Measurements from ENCODE around the gene DCBLD2.

DNA sequence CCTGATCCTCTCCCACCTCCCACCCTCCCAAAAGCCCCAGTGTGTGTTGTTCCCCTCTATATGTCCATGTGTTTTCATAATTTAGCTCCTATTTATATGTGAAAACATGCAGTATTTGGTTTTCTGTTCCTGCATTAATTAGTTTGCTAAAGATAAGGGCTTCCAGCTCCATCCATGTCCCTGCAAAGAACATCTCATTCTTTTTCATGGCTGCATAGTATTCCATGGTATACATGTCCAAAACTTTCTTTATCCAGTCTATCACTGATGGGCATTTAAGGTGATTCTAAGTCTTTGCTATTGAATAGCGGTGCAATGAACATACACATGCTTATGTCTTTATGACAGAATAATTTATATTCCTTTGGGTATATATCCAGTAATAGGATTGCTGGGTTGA, 53.4 kb downstream of the DCBLD2 start:
- TF ChIP-seq, protein P1, sequence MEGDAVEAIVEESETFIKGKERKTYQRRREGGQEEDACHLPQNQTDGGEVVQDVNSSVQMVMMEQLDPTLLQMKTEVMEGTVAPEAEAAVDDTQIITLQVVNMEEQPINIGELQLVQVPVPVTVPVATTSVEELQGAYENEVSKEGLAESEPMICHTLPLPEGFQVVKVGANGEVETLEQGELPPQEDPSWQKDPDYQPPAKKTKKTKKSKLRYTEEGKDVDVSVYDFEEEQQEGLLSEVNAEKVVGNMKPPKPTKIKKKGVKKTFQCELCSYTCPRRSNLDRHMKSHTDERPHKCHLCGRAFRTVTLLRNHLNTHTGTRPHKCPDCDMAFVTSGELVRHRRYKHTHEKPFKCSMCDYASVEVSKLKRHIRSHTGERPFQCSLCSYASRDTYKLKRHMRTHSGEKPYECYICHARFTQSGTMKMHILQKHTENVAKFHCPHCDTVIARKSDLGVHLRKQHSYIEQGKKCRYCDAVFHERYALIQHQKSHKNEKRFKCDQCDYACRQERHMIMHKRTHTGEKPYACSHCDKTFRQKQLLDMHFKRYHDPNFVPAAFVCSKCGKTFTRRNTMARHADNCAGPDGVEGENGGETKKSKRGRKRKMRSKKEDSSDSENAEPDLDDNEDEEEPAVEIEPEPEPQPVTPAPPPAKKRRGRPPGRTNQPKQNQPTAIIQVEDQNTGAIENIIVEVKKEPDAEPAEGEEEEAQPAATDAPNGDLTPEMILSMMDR (conservative IDR thresholded peaks at IDR 0.05; ENCODE audit: low read depth, low read length) = no peak
- TF ChIP-seq EZH2 (IDR thresholded peaks at IDR 0.05; ENCODE audit: borderline replicate concordance, low read depth, low read length, poor library complexity, severe bottlenecking) = no peak
